Stimulated activated CD8-positive, alpha-beta memory T cell treated with anti-CD3 and anti-CD28 coated beads, Interleukin-7, amount 100 ng/mL, for 24 hours (primary cell): ENCODE results near the gene CNTN4.

Experiments
- DNase-seq: peaks from one replicate; pipeline ENCODE4 v3.0.0-alpha.2; 2020; ENCODE audit warnings: low read depth

Gene CNTN4

GRCh38 chr3:3038201-3038991, 939.7 kb downstream of the CNTN4 start:
- no peak for DNase-seq

- DNase-seq: no peak
Measured at GRCh38 chr3:3053974-3054373, 955.3 kb downstream of the CNTN4 start.

DNA sequence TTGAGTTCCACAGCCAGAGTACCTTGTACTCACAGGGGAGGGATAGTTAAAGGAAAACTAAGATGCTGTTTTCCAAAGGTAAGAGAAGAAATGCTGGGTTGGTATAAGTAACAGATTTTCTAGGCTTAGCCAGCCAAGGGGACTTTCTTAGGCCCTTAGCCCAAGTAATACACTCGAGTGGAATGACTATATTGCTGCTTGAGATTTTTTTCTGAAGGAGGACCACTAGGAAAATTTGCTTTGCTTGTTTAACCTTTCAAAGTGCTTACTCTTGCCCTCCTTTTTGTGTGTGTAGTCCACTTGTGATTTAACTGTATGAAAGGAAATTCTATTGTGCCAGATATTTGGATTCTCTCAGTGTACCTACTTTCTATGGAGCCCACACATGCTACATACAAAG, 961.0 kb downstream of the CNTN4 start:
- DNase-seq: no peak

GRCh38 chr3:3064297-3064696, 965.6 kb downstream of the CNTN4 start:
- no peak for DNase-seq

- no peak for DNase-seq
Measured at GRCh38 chr3:3065876-3066275, 967.2 kb downstream of the CNTN4 start.

GRCh38 chr3:3066378-3066777, 967.7 kb downstream of the CNTN4 start:
- DNase-seq: no peak

GRCh38 chr3:3066910-3067309, 968.2 kb downstream of the CNTN4 start:
- DNase-seq: no peak

DNA sequence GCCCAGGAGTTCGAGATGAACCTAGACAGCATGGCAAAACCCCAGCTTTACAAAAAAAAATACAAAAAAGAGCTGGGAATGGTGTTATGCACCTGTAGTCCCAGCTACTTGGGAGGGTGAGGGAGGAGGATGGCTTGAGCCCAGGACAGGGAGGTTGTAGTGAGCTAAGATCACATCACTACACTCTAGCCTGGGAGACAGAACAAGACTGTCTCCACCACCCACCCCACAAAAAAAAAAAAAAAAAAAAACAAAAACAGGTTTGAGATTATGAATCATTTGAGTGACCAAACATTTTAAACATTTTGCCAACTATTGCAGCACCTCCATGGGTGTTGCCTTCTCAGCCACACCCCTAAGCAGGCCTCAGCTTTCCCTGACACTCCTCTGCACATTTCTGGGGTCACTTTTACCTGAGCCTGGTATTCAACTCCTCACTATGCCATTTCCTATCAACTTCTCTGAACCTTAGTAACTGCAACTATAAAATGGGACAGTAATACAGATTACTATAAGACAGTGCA, 969.8 kb downstream of the CNTN4 start:
- no peak for DNase-seq

GRCh38 chr3:3069723-3070122, 971.1 kb downstream of the CNTN4 start:
- no peak for DNase-seq

DNA sequence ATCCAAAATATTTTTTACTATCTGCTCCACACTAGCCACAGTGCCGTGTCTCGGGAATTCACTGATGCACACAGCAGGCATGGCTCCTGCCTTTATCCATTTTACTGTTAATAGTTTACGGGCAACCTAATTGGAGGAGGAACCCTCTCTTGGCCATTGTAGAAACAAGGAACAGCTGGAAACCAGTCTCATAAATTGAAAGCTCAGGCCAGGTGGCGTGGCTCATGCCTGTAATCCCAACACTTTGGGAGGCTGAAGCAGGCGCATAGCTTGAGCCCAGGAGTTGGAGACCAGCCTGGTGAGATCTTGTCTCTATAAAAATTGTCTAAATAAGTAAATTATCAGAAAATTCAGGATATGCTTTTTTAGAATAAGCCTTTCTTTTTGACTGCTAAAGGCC, 972.5 kb downstream of the CNTN4 start:
- DNase-seq: no peak

GRCh38 chr3:3074551-3075257, 976.0 kb downstream of the CNTN4 start:
- no peak for DNase-seq

DNA sequence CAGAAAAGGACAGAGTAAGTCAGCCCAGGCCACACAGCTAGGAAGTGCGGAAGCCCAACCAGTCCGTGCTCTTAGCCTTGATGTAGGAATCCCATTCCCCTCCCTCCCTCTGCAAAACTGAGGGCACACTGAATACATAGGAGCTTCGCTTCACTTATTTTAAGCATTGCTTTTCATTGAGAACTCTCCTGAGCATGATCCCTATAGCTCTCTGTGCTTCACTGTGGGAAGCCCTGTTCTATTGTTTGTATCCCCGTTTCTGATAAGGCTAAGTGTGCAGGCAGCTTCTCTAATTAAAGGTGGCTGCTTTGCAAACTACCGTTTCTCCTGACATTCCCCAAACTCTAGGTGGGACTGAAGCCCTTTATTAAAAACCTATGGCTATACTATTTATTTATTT, 981.6 kb downstream of the CNTN4 start:
- no peak for DNase-seq

GRCh38 chr3:3081381-3082233, 982.9 kb downstream of the CNTN4 start:
- no peak for DNase-seq

- no peak for DNase-seq
Measured at GRCh38 chr3:3082234-3082924, 983.7 kb downstream of the CNTN4 start.

DNA sequence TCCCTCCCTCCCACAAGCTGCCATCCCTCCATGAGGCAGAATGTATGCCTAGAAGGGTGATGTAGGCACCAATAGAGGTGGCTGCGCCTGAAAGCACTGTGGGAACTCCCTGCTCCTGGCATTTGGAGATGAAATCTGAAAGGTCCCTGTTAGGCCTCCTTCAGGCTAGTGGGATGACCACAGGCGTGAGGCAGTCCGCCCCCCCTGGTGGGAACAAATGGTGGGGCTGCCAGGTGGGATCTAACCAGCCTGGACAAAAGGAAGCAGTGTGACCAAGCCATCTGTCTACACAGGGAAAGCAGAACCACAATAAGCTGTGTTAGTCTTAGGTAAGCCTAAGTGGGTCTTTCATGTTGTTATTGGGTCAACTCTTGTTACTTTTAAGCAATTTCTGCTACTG, 986.2 kb downstream of the CNTN4 start:
- no peak for DNase-seq

GRCh38 chr3:3085782-3086181, 987.1 kb downstream of the CNTN4 start:
- DNase-seq: no peak

GRCh38 chr3:3086239-3086638, 987.6 kb downstream of the CNTN4 start:
- no peak for DNase-seq

DNA sequence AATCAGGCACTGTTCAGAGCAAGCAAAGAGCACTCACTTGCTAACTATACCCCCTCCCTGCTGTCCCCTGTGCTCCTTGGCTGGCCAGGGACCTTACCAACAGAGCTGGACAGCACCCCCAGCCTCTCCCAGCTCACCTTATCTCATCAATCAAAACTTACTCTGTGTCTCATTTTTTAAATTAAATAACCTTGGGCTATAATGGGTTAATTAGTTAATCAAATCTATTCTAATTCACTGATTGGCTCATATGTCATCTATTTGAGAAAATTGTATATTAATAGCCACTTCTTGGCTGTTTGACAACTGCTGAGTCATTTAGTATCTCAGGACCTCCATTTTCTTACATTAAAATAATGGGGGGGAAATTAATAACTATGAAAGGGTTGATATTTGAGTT, 988.6 kb downstream of the CNTN4 start:
- no peak for DNase-seq

- DNase-seq: no peak
Measured at GRCh38 chr3:3087716-3088465, 989.2 kb downstream of the CNTN4 start.

GRCh38 chr3:3089017-3089416, 990.4 kb downstream of the CNTN4 start:
- no peak for DNase-seq

DNA sequence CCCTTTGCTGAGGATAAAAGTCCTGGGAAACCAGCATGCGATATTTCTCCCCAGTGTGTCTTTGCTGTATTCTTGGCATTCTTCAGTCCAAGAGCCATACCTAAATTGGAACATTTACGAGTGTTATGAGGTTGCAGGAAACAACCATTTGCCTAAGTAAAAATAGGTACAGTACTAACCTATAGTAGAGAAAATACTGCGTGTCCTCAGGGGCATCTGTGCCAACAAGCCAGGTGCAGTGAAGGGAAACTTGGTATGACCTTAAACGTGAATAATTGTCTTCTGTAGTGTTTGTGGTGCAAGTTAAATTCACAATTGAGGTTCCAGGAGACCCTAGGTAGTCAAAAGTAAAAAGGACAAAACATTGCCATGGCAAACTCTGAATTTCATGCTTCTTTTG, 999.3 kb downstream of the CNTN4 start:
- no peak for DNase-seq
